ENCODE results near the gene CIB2.

The CIB2 gene

GRCh38 chr15:78087951-78088772 is 43.1 kb downstream of the CIB2 start:
- ATAC-seq = no peak
- no peak for TF ChIP-seq RARB (CRISPR knock-in tag; IDR thresholded peaks at IDR 0.05)
- no peak for TF ChIP-seq OSR1 (CRISPR knock-in tag; IDR thresholded peaks at IDR 0.05)
- TF ChIP-seq ARNTL (CRISPR knock-in tag; IDR thresholded peaks at IDR 0.05; ENCODE audit: borderline replicate concordance, low read depth) = no peak
- TF ChIP-seq ZNF8 (CRISPR knock-in tag; IDR thresholded peaks at IDR 0.05) = no peak
- TF ChIP-seq CSDC2 (CRISPR knock-in tag; IDR thresholded peaks at IDR 0.05) = no peak

- TF ChIP-seq ZNF565 (CRISPR knock-in tag; conservative IDR thresholded peaks at IDR 0.05; ENCODE audit: low read depth) (no peak), TOX (CRISPR knock-in tag; IDR thresholded peaks at IDR 0.05; ENCODE audit: borderline replicate concordance) (no peak), PATZ1 (CRISPR knock-in tag; IDR thresholded peaks at IDR 0.05; ENCODE audit: borderline replicate concordance) (no peak), CREB5 (CRISPR knock-in tag; IDR thresholded peaks at IDR 0.05; ENCODE audit: low read depth) (no peak), PPARA (CRISPR knock-in tag; IDR thresholded peaks at IDR 0.05; ENCODE audit: borderline replicate concordance) (no peak), BACH2 (CRISPR knock-in tag; IDR thresholded peaks at IDR 0.05; ENCODE audit: borderline replicate concordance) (no peak), ESRRG (CRISPR knock-in tag; IDR thresholded peaks at IDR 0.05) (no peak), CSDC2 (CRISPR knock-in tag; IDR thresholded peaks at IDR 0.05) (no peak), RARB (CRISPR knock-in tag; IDR thresholded peaks at IDR 0.05) (no peak), TSHZ2 (CRISPR knock-in tag; IDR thresholded peaks at IDR 0.05) (no peak), TCF4 (CRISPR knock-in tag; IDR thresholded peaks at IDR 0.05; ENCODE audit: borderline replicate concordance) (no peak), ZFP30 (CRISPR knock-in tag; IDR thresholded peaks at IDR 0.05) (no peak), SNAI2 (CRISPR knock-in tag; IDR thresholded peaks at IDR 0.05) (no peak), ZFP3 (CRISPR knock-in tag; IDR thresholded peaks at IDR 0.05) (no peak), GLIS3 (CRISPR knock-in tag; IDR thresholded peaks at IDR 0.05) (no peak), ARNTL (CRISPR knock-in tag; IDR thresholded peaks at IDR 0.05; ENCODE audit: borderline replicate concordance, low read depth) (no peak)
- peak; percentile 42; the same call in 2 of the 3 replicates for ATAC-seq
Observed at GRCh38 chr15:78085928-78086327, 45.3 kb downstream of the CIB2 start.

GRCh38 chr15:78084449-78084750 is 46.8 kb downstream of the CIB2 start:
- no peak for ATAC-seq

More at GRCh38 chr15:78084449-78084750, 46.8 kb downstream of the CIB2 start:
- TF ChIP-seq GLIS3 (CRISPR knock-in tag; IDR thresholded peaks at IDR 0.05) = no peak
- TF ChIP-seq ZNF70 (CRISPR knock-in tag; IDR thresholded peaks at IDR 0.05) = no peak
- TF ChIP-seq ZFP3 (CRISPR knock-in tag; IDR thresholded peaks at IDR 0.05) = no peak
- TF ChIP-seq SNAI2 (CRISPR knock-in tag; IDR thresholded peaks at IDR 0.05) = no peak
- no peak for TF ChIP-seq RARB (CRISPR knock-in tag; IDR thresholded peaks at IDR 0.05)
- TF ChIP-seq BACH2 (CRISPR knock-in tag; IDR thresholded peaks at IDR 0.05; ENCODE audit: borderline replicate concordance) = no peak
- TF ChIP-seq TOX (CRISPR knock-in tag; IDR thresholded peaks at IDR 0.05; ENCODE audit: borderline replicate concordance) = no peak
- TF ChIP-seq PATZ1 (CRISPR knock-in tag; IDR thresholded peaks at IDR 0.05; ENCODE audit: borderline replicate concordance) = no peak
- TF ChIP-seq ISL1 (CRISPR knock-in tag; IDR thresholded peaks at IDR 0.05) = no peak
- no peak for TF ChIP-seq TSHZ2 (CRISPR knock-in tag; IDR thresholded peaks at IDR 0.05)
- TF ChIP-seq ZFP30 (CRISPR knock-in tag; IDR thresholded peaks at IDR 0.05) = no peak
